Skeletal muscle satellite cell (primary cell): ENCODE data around the gene CST1. TPM values are rescaled to one million over a fixed set of nuclear protein-coding genes. Genes with fewer than 3 reads are reported as not detected.

Source experiments
- H3K27me3 ChIP-seq: 2 replicates; pipeline ENCODE4 v1.7.0; 2013; ENCODE audit warnings: low read length; ENCODE audit not compliant: control insufficient read depth, insufficient read depth
- H3K36me3 ChIP-seq: 2 replicates; pipeline ENCODE4 v1.7.0; 2013; ENCODE audit warnings: mild to moderate bottlenecking, control low read depth, low read length; ENCODE audit not compliant: insufficient read depth
- H3K4me1 ChIP-seq: 2 replicates; pipeline ENCODE4 v1.7.0; 2013; ENCODE audit warnings: low read length; ENCODE audit not compliant: control insufficient read depth, insufficient read depth
- H3K4me2 ChIP-seq: 2 replicates; pipeline ENCODE4 v1.7.0; 2013; ENCODE audit warnings: mild to moderate bottlenecking, low read length
- H3K4me3 ChIP-seq: 2 replicates; pipeline ENCODE4 v1.7.0; 2013; ENCODE audit warnings: low read length
- H3K9ac ChIP-seq: 2 replicates; pipeline ENCODE4 v1.7.0; 2013; ENCODE audit warnings: mild to moderate bottlenecking, low read depth, low read length, moderate library complexity
- H3K9me3 ChIP-seq: replicated peaks from 2 replicates; pipeline ENCODE4 v1.7.0; 2013; ENCODE audit warnings: mild to moderate bottlenecking, control low read depth, low read length
- small RNA-seq: library from RNA; depleted of rRNA; stranded (forward); fragments of <200 nt; gene quantifications from one replicate; pipeline ENCODE3, GENCODE V24; 2012

CST1 gene

GRCh38 chr20:23700931-23701330 lies 49.8 kb downstream of the CST1 start:
- Histone ChIP-seq H3K27me3 (peaks cover 25% of the 10 kb centered on the region), H3K9ac (no peak overlapping the region), H3K9me3 (no peaks in the 10 kb centered on the region), H3K4me3 (no peak overlapping the region), H3K36me3 (no peaks in the 10 kb centered on the region), H3K4me2 (no peak overlapping the region), H3K4me1 (no peaks in the 10 kb centered on the region)

- Histone ChIP-seq H3K9ac (no peak overlapping the region), H3K27me3 (peaks cover 16% of the 10 kb centered on the region), H3K4me3 (no peak overlapping the region), H3K9me3 (no peaks in the 10 kb centered on the region), H3K4me2 (no peak overlapping the region), H3K36me3 (no peaks in the 10 kb centered on the region), H3K4me1 (peaks cover 3% of the 10 kb centered on the region)
These were observed 52.8 kb downstream of the CST1 start for GRCh38 chr20:23697947-23698346.

Small RNA genes within 50 kb of the gene (small RNA-seq; reads per million reads assigned to genes)
- not detected for gene CST2P1
